Stimulated activated CD4-positive, alpha-beta T cell treated with anti-CD3 and anti-CD28 coated beads, Interleukin-15, amount 100 ng/mL, for 1 hour (primary cell): ENCODE data around the gene HSP90AB1.

Experiments
- DNase-seq, 2 donors: peaks; one replicate each; pipeline ENCODE4 v3.0.0-alpha.2; 2020; ENCODE audit warnings: low read depth in 1 of 2, low spot score in 1 of 2

The HSP90AB1 gene

GRCh38 chr6:44235269-44235668, 11.6 kb upstream of the HSP90AB1 start:
- DNase-seq = no peak

GRCh38 chr6:44235891-44236516, 10.9 kb upstream of the HSP90AB1 start:
- DNase-seq = no peak

- DNase-seq = peak in 1 of 2 donors; percentile 42
Measured at GRCh38 chr6:44237021-44237812, 9.7 kb upstream of the HSP90AB1 start.

DNA sequence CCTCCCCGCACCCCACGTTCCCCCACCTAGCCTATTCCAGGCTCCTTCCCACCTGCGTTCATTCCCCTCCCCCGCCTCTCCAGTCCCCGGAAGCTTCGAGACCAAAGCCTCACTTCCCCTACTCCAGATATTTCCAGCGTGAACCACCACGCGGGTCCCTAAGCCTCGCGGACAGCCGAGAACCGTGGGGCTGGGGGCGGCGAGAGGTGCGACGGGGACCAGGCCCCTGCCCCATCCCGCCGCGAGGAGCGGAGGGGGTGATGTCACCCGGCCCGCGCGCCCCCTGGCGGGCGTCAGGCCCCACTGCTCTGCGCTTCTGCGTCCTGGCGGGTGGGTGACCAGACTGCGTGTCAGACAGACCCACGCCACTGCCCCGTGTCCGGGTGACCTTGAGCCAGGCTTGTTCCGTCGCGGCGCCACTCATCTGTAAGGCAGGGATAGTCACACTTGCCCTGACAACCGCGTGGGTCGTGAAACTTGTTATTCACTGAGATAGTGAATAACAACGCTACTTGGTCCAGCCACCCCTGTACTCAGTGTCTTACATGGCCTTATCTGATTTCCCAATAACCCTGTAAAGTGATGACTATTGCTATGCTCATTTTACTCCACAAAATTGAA, 9.0 kb upstream of the HSP90AB1 start:
- DNase-seq = peak; percentile 65 to 68

DNA sequence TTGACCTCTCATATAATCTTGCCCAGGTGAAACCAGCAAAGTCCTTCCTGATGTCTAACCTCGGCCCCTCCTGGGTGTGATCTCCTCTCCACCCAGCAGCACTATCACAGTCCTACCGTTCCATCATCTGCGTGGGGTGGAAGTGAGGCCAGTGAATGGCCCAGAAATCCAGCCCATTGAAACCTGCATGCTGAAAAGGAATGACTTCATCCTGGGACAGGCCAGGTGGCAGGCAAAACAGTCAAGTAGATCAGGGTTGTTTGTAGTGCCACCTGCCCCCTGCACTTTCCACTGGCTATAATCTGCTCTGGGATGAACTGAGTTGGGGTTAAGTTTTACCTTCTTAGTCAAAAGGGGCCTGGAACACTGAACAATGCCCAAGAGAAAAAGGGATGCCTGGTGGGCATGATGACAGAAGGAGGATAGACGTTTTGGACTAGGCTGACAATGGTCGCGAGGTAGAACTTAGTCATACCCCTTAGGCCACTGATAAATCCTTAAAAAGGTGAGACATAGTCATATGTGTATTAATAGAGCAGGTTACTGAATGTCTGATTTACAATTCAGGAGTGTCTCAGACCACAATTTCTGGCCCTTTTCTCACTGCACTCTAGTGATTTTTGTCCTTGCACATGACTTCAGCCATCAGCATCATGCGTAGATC, 8.1 kb upstream of the HSP90AB1 start:
- DNase-seq = no peak

GRCh38 chr6:44243345-44243744, 3.6 kb upstream of the HSP90AB1 start:
- DNase-seq = no peak

DNA sequence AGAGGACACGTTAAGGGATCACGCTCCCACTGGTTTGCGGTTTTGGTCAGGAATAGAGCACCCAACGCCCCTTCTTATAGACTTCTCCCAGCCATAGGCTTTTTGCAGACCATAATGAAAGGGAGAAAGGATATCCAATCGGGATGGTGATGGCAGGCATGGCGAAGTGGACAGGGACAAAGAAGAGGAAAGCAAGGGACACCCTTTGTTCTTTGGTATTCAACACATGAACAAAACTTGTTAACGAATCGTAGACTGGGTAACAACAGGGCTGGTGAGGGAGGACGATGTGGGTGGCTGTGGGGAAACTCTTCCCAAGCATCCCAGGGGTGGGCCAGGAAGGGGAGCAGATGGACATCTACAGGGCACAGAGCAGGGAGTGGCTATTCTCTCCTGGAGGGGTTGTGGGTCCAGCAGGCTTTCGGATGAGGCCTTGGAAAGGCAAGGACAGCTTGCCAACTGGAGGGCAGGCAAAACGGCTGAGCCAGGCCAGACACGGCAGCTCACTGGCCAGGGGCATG, 1.4 kb upstream of the HSP90AB1 start:
- DNase-seq = no peak

GRCh38 chr6:44245912-44246662, 814 bp upstream of the HSP90AB1 start:
- peak; percentile 72 to 86 for DNase-seq

DNA sequence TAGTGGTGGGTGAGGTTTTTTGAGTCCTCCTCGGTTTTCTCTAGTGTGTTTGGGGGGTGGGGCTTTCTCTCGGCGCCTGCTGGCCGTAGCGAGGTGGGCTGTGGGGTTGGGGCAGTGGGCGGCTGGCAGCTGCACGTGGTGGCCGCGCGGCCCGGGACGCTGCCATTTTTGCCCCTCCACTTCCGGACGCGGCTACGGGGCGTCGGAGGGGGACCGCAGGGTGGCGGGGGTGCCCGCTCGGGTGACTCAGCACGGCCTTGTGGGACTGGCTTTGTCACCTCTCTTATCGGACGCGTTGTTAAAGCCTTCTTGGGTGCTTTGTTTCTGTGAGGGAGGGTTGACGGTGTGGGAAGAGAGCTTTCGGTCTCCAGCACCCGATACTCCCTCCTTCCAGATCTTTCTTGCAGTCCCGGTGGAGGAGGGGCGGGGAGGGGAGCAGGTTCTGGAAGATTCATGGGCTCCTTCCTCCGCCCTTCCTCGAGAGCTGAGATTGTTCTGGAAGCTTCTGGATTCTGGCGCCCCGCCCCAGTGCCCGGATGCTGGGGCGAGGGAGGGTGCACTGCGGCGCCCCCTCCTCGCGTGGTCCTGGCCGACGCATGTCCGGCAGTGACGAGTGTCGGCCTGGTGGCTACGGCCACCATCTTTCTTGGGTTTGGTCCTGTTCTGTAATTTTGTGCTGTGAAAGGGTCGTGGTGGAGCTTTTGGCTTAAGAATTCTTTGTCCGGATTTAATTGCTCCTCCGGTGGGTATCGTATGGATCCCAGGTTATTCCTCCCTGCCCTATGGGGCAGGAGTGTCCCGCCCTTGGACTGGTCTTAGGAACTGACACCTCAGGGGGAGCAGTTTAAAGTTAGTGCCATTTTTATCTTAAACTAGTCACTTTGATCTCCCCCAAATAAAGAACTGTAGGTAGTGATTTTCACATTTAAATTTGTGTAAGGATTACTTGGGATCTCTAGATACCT, 719 bp downstream of the HSP90AB1 start:
- DNase-seq = peak; percentile 82 to 86

DNA sequence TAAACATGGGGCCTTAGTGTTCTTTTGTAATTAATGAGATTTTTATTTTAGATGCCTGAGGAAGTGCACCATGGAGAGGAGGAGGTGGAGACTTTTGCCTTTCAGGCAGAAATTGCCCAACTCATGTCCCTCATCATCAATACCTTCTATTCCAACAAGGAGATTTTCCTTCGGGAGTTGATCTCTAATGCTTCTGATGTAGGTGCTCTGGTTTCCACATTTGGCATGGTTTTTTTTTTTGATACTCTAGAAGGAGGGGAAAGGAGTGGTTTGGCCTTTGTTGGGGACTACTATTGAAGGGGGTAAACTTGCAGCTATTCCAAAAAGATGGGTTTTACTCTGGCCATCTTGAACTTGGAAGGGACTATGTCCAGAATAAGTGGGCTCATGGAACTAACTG, 1.7 kb downstream of the HSP90AB1 start:
- DNase-seq = no peak

- no peak for DNase-seq
Measured at GRCh38 chr6:44249082-44249748, 2.3 kb downstream of the HSP90AB1 start.

GRCh38 chr6:44250067-44250717, 3.3 kb downstream of the HSP90AB1 start:
- no peak for DNase-seq

- DNase-seq = no peak
Measured at GRCh38 chr6:44250718-44251123, 3.8 kb downstream of the HSP90AB1 start.

- no peak for DNase-seq
Measured at GRCh38 chr6:44251576-44252524, 4.9 kb downstream of the HSP90AB1 start.

DNA sequence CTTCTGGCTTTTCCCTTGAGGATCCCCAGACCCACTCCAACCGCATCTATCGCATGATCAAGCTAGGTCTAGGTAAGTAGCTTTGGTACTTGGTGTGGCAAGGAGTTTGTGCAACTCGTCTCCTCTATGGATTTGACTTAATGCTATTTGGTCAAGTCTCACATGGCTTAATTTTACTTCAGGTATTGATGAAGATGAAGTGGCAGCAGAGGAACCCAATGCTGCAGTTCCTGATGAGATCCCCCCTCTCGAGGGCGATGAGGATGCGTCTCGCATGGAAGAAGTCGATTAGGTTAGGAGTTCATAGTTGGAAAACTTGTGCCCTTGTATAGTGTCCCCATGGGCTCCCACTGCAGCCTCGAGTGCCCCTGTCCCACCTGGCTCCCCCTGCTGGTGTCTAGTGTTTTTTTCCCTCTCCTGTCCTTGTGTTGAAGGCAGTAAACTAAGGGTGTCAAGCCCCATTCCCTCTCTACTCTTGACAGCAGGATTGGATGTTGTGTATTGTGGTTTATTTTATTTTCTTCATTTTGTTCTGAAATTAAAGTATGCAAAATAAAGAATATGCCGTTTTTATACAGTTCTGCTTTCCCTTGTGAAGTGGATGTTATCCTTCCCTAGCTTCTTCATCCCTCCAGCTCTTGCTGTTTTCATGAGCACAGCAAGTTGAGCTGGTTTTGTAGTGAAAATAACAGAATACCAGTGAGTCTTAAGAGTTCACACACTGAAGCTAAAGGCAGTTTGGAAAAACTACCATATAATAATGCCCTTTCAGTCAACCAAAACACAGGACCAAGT, 6.6 kb downstream of the HSP90AB1 start:
- no peak for DNase-seq

GRCh38 chr6:44254191-44255104, 7.5 kb downstream of the HSP90AB1 start:
- DNase-seq = no peak
